Glutamatergic neuron (in vitro differentiated cells): ENCODE measurements around the gene ZNF3. TPM values are rescaled to one million over a fixed set of nuclear protein-coding genes. Genes with fewer than 3 reads are reported as not detected.

Experiments used
- DNase-seq: peaks from one replicate; pipeline ENCODE4 v3.0.0; 2022
- H3K27ac Mint-ChIP-seq: one replicate; pipeline ENCODE4 v1.8.0; 2020; ENCODE audit warnings: mild to moderate bottlenecking, mixed read lengths, inconsistent platforms; ENCODE audit not compliant: unreplicated experiment
- H3K27me3 Mint-ChIP-seq: one replicate; pipeline ENCODE4 v1.8.0; 2020; ENCODE audit warnings: mild to moderate bottlenecking, moderate library complexity, mixed read lengths, inconsistent platforms; ENCODE audit not compliant: unreplicated experiment
- H3K36me3 Mint-ChIP-seq: one replicate; pipeline ENCODE4 v1.8.0; 2020; ENCODE audit warnings: mild to moderate bottlenecking, mixed read lengths, inconsistent platforms; ENCODE audit not compliant: unreplicated experiment
- H3K4me1 Mint-ChIP-seq: one replicate; pipeline ENCODE4 v1.8.0; 2020; ENCODE audit warnings: mild to moderate bottlenecking, low read depth, mixed read lengths, inconsistent platforms; ENCODE audit not compliant: unreplicated experiment
- H3K4me3 Mint-ChIP-seq: one replicate; pipeline ENCODE4 v1.8.0; 2020; ENCODE audit warnings: mild to moderate bottlenecking, mixed read lengths, inconsistent platforms; ENCODE audit not compliant: unreplicated experiment
- H3K9me3 Mint-ChIP-seq: one replicate; pipeline ENCODE4 v1.8.0; 2020; ENCODE audit warnings: mild to moderate bottlenecking, moderate library complexity, mixed read lengths, inconsistent platforms; ENCODE audit not compliant: unreplicated experiment
- total RNA-seq: library from RNA; stranded (reverse); fragmentation: NEBNext Ultra II Directional; extraction: Animal tissue kit (Norgen Biotek cat#: 25700); gene quantifications from one replicate; pipeline ENCODE4 v1.2.1, GENCODE V29; 2021; ENCODE audit not compliant: unreplicated experiment
- TF ChIP-seq, protein P1 (sequence below): fragments of 200-600 bp; sonication (generic); IDR thresholded peaks from one replicate; pipeline ENCODE4 v1.5.0; 2021; ENCODE audit not compliant: partially characterized antibody, unreplicated experiment

The ZNF3 gene
- total RNA-seq, 1 donor from 2014 or later, result 87.9 TPM

DNA sequence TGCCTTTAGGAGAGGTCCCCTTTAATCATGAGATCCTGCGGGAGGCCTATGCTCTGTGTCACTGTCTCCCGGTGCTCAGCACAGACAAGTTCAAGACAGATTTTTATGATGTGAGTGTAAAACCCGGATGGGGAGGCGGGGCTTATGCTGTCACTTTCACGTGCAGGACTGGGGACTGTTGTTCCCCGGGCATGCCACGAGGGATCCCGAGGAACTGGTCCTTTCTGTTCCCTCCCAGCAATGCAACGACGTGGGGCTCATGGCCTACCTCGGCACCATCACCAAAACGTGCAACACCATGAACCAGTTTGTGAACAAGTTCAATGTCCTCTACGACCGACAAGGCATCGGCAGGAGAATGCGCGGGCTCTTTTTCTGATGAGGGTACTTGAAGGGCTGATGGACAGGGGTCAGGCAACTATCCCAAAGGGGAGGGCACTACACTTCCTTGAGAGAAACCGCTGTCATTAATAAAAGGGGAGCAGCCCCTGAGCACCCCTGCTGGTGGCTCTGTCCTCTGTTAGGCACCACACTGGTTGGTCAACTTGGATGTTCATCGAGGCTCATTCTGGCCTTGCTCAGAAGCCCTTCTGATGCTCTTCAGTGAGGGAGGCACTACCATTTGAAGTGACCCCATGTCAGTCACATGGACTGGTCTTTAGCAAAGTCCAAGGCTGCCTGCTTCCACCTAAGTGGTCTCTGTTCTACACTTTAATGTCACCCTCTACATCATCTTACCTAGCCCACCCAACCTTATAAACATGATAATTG is 10.1 kb upstream of the ZNF3 start:
- Mint-ChIP-seq H3K9me3 (peaks cover 11% of the 10 kb centered on the region), H3K36me3 (no peaks in the 10 kb centered on the region), H3K27me3 (peaks cover 8% of the 10 kb centered on the region), H3K4me1 (peaks cover 18% of the 10 kb centered on the region), H3K4me3 (peak overlapping the region; percentile 6), H3K27ac (peak overlapping the region; percentile 5)
- no peak for DNase-seq
- TF ChIP-seq, protein P1, sequence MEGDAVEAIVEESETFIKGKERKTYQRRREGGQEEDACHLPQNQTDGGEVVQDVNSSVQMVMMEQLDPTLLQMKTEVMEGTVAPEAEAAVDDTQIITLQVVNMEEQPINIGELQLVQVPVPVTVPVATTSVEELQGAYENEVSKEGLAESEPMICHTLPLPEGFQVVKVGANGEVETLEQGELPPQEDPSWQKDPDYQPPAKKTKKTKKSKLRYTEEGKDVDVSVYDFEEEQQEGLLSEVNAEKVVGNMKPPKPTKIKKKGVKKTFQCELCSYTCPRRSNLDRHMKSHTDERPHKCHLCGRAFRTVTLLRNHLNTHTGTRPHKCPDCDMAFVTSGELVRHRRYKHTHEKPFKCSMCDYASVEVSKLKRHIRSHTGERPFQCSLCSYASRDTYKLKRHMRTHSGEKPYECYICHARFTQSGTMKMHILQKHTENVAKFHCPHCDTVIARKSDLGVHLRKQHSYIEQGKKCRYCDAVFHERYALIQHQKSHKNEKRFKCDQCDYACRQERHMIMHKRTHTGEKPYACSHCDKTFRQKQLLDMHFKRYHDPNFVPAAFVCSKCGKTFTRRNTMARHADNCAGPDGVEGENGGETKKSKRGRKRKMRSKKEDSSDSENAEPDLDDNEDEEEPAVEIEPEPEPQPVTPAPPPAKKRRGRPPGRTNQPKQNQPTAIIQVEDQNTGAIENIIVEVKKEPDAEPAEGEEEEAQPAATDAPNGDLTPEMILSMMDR, result no peak

DNA sequence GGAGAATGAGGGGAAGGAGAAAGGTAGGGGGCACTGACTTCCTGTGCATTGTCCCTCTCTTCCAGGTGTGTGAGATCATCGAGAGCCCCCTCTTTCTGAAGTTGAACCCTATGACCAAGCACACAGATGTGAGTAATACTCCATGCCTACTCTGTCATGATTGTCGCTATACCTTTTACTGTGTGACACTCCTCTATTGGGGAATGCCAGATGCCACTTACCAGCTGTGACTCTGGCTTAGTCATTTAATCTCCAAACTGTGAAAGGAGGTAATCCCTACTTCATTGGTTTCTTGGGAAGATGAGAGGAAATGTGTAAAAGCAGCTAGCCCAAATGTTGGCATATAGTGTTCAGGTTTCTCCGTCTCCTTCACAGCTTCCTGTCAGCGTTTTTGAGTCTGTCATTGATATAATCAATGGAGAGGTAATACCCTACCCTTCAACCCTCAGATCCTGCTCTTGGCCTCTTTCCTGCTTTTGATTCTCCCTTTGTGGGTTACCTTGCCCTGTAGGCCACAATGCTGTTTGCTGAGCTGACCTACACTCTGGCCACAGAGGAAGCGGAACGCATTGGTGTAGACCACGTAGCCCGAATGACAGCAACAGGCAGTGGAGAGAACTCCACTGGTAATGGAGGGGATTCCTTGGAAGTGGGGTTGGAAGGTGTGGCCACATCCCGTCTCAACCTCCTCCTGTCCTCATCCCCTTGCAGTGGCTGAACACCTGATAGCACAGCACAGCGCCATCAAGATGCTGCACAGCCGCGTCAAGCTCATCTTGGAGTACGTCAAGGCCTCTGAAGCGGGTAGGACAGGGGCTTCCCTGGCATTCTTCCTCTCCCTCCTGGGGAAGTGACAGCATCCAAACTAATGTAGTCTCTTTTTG is 9.2 kb upstream of the ZNF3 start:
- TF ChIP-seq, protein P1, result no peak
- Mint-ChIP-seq H3K27ac (no peak overlapping the region), H3K36me3 (no peaks in the 10 kb centered on the region), H3K4me3 (peak overlapping the region; percentile 49), H3K9me3 (peaks cover 10% of the 10 kb centered on the region), H3K27me3 (peaks cover 8% of the 10 kb centered on the region), H3K4me1 (peaks cover 18% of the 10 kb centered on the region)
- DNase-seq, result no peak

DNA sequence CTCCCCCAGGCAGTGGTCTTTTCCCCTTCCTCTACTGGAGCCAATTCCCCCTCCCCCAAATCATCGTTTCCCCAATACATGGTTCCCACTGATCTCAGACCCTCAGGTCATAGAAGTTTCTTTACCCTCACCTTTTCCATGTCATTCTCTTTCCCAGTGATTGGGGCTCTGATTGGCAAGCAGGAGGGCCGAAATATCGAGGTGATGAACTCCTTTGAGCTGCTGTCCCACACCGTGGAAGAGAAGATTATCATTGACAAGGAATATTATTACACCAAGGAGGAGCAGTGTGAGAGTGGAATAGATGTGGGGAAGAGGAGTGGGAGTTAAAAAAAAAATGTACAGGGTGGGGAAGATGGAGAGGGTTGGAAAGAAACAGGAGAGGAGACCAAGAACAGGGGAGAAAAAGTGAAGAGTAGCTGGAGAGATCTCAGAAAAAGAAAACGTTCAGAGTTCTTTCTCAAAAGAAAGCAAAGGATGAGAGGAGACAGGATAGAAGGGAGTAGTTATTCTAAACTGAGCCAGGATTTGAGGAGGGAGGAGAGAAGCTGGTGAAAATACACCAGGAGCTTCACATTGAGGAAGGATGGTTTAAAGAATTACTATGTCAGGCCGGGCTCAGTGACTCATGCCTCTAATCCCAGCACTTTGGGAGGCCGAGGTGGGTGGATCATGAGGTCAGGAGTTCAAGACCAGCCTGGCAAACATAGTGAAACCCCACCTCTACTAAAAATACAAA is 8.1 kb upstream of the ZNF3 start:
- Mint-ChIP-seq H3K4me1 (peaks cover 15% of the 10 kb centered on the region), H3K27me3 (peaks cover 10% of the 10 kb centered on the region), H3K36me3 (no peaks in the 10 kb centered on the region), H3K4me3 (peak overlapping the region; percentile 94), H3K9me3 (peaks cover 10% of the 10 kb centered on the region), H3K27ac (peak overlapping the region; percentile 5)
- TF ChIP-seq, protein P1, result no peak
- DNase-seq, result no peak

DNA sequence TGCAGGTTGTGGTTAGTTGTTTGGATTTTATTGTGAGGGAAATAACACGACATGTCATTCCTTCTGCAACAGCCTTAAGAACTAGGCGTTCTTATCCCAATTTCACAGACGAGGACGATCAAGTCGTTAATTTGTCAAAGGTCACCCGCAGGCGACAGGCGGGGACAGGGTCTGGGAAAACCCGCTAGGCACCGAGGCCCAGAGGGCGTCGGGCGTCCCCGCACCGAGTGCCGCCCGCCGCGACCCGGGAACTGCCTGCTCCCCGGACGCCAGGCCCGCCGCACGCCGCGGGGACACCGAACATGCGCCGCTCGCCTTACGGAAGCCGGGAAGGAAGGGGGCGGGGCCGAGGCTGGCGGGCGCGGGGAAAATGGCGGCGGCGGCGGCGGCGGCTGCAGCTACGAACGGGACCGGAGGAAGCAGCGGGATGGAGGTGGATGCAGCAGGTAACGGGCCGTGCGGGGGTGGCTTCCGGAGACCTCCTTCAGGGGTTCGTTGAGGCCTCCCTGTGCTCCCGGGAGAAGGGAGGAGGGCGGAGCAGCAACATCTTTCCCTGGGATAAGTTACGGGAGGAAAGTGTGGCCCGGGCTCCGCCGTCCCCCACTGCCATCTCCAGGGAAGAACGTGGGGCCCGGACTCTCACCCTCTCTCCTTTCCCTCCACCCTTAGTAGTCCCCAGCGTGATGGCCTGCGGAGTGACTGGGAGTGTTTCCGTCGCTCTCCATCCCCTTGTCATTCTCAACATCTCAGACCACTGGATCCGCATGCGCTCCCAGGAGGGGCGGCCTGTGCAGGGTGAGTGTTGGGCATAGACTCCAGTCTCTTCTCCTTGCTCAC is 7.3 kb upstream of the ZNF3 start, which contains the start of gene COPS6:
TSS of gene COPS6 (plus strand) at position 349 of the 837 bp plus-strand sequence. CDS start at position 371, 22 bp downstream.
- H3K4me3 Mint-ChIP-seq, result peak within 1 kb of the TSS; percentile 94
- peaks cover 14% of the 10 kb centered on the region for H3K4me1 Mint-ChIP-seq
- peak within 1 kb of the TSS; percentile 90 for H3K27ac Mint-ChIP-seq
- DNase-seq, result peak; percentile 92
- peaks cover 10% of the 10 kb centered on the region for H3K9me3 Mint-ChIP-seq
- TF ChIP-seq, protein P1, result no peak
- H3K27me3 Mint-ChIP-seq, result peaks cover 10% of the 10 kb centered on the region
- H3K36me3 Mint-ChIP-seq, result no peaks in the 10 kb centered on the region
